Measurements from ENCODE around the gene EGFL7. TPM values are rescaled to one million over a fixed set of nuclear protein-coding genes. Genes with fewer than 3 reads are reported as not detected.
A peak's percentile ranks its signal among the peaks of the same experiment; 100 is the strongest.

The EGFL7 gene
- total and polyA plus RNA-seq, 4 donors, result 32.1 to 39.7 (median 36.5) TPM

GRCh38 chr9:136712690-136713544 lies 50.2 kb downstream of the EGFL7 start:
- no peaks in the 10 kb centered on the region for H3K27me3 ChIP-seq (ENCODE audit: control insufficient read depth in 4 of 4, insufficient read depth in 4 of 4, low read length in 3 of 4)
- WGBS, result 10% methylated on average over 56 of the region's 56 CpGs

GRCh38 chr9:136713550-136713949 lies 50.8 kb downstream of the EGFL7 start:
- no peaks in the 10 kb centered on the region for H3K36me3 ChIP-seq (ENCODE audit: control insufficient read depth in 4 of 4, insufficient read depth in 3 of 4, low read depth in 1 of 4, low read length in 3 of 4)
- no peak overlapping the region for H3K4me3 ChIP-seq (ENCODE audit: low read depth in 1 of 3, low read length in 3 of 3)
- peaks cover 4 to 17% (median 14%) of the 10 kb centered on the region in 4 donors for H3K4me1 ChIP-seq (ENCODE audit: control insufficient read depth in 4 of 4, insufficient read depth in 4 of 4, low read length in 3 of 4)
- no peak overlapping the region for H3K9ac ChIP-seq (ENCODE audit: low read depth in 1 of 2, low read length in 2 of 2)
- H3K27ac ChIP-seq (ENCODE audit: low read depth in 1 of 2, low read length in 2 of 2), result peak overlapping the region; percentile 31 to 46
- no peak for DNase-seq (ENCODE audit: low spot score)
- H3K9me3 ChIP-seq (ENCODE audit: control insufficient read depth in 4 of 4, low read length in 3 of 4), result no peaks in the 10 kb centered on the region
- H3K27me3 ChIP-seq (ENCODE audit: control insufficient read depth in 4 of 4, insufficient read depth in 4 of 4, low read length in 3 of 4), result no peaks in the 10 kb centered on the region
- no peak for TF ChIP-seq FOXA2 (IDR thresholded peaks at IDR 0.05)
- no peak for TF ChIP-seq YY1 (IDR thresholded peaks at IDR 0.05)
- no peak for TF ChIP-seq HNF4A (conservative IDR thresholded peaks at IDR 0.05)
- no peak for TF ChIP-seq JUND (IDR thresholded peaks at IDR 0.05)
- TF ChIP-seq NR2F2 (IDR thresholded peaks at IDR 0.05), result no peak
- TF ChIP-seq ZBTB33 (IDR thresholded peaks at IDR 0.05), result no peak
- no peak for TF ChIP-seq MAX (IDR thresholded peaks at IDR 0.05)
- no peak for TF ChIP-seq EGR1 (IDR thresholded peaks at IDR 0.05; ENCODE audit: low read depth in 2 of 2)
- TF ChIP-seq HNF4G (IDR thresholded peaks at IDR 0.05), result no peak
- TF ChIP-seq, protein P1, sequence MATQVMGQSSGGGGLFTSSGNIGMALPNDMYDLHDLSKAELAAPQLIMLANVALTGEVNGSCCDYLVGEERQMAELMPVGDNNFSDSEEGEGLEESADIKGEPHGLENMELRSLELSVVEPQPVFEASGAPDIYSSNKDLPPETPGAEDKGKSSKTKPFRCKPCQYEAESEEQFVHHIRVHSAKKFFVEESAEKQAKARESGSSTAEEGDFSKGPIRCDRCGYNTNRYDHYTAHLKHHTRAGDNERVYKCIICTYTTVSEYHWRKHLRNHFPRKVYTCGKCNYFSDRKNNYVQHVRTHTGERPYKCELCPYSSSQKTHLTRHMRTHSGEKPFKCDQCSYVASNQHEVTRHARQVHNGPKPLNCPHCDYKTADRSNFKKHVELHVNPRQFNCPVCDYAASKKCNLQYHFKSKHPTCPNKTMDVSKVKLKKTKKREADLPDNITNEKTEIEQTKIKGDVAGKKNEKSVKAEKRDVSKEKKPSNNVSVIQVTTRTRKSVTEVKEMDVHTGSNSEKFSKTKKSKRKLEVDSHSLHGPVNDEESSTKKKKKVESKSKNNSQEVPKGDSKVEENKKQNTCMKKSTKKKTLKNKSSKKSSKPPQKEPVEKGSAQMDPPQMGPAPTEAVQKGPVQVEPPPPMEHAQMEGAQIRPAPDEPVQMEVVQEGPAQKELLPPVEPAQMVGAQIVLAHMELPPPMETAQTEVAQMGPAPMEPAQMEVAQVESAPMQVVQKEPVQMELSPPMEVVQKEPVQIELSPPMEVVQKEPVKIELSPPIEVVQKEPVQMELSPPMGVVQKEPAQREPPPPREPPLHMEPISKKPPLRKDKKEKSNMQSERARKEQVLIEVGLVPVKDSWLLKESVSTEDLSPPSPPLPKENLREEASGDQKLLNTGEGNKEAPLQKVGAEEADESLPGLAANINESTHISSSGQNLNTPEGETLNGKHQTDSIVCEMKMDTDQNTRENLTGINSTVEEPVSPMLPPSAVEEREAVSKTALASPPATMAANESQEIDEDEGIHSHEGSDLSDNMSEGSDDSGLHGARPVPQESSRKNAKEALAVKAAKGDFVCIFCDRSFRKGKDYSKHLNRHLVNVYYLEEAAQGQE (IDR thresholded peaks at IDR 0.05), result no peak
- TF ChIP-seq ATF3 (IDR thresholded peaks at IDR 0.05), result no peak
- TF ChIP-seq FOXA1 (IDR thresholded peaks at IDR 0.05), result no peak
- TF ChIP-seq RAD21 (IDR thresholded peaks at IDR 0.05), result no peak
- TF ChIP-seq RXRA (IDR thresholded peaks at IDR 0.05), result no peak
- TF ChIP-seq CTCF (IDR thresholded peaks at IDR 0.05; ENCODE audit: low read depth, low read length, missing input control), result no peak
- TF ChIP-seq TAF1 (conservative IDR thresholded peaks at IDR 0.05), result no peak
- no peak for TF ChIP-seq GABPA (IDR thresholded peaks at IDR 0.05 in 1 of 2, conservative IDR thresholded peaks at IDR 0.05 in 1 of 2)
- 66% methylated on average over 8 of the region's 8 CpGs for WGBS

More at GRCh38 chr9:136712690-136713544, 50.2 kb downstream of the EGFL7 start:
- Histone ChIP-seq H3K27ac (ENCODE audit: low read depth in 1 of 2, low read length in 2 of 2) (peak overlapping the region; percentile 31 to 46), H3K4me3 (ENCODE audit: low read depth in 1 of 3, low read length in 3 of 3) (peak overlapping the region in 2 of 3 donors; percentile 38 to 67), H3K9me3 (ENCODE audit: control insufficient read depth in 4 of 4, low read length in 3 of 4) (no peaks in the 10 kb centered on the region), H3K36me3 (ENCODE audit: control insufficient read depth in 4 of 4, insufficient read depth in 3 of 4, low read depth in 1 of 4, low read length in 3 of 4) (no peaks in the 10 kb centered on the region), H3K4me1 (ENCODE audit: control insufficient read depth in 4 of 4, insufficient read depth in 4 of 4, low read length in 3 of 4) (peaks cover 4 to 17% (median 13%) of the 10 kb centered on the region in 4 donors), H3K9ac (ENCODE audit: low read depth in 1 of 2, low read length in 2 of 2) (no peak overlapping the region)
- no peak for TF ChIP-seq HNF4G (IDR thresholded peaks at IDR 0.05)
- TF ChIP-seq HNF4A (conservative IDR thresholded peaks at IDR 0.05), result no peak
- no peak for TF ChIP-seq JUND (IDR thresholded peaks at IDR 0.05)
- no peak for TF ChIP-seq RAD21 (IDR thresholded peaks at IDR 0.05)
- TF ChIP-seq TAF1 (conservative IDR thresholded peaks at IDR 0.05), result no peak
- no peak for TF ChIP-seq EGR1 (IDR thresholded peaks at IDR 0.05; ENCODE audit: low read depth in 2 of 2)
- no peak for DNase-seq (ENCODE audit: low spot score)
